IMR-90 (cell line): ENCODE data around the gene PSD2. TPM values are rescaled to one million over a fixed set of nuclear protein-coding genes. Genes with fewer than 3 reads are reported as not detected.

ENCODE experiments used
- ATAC-seq: fragments of 200-7000 bp; cut with Tn5 transposase; 2 replicates; pipeline ENCODE4 v1.9.1; 2020; ENCODE audit warnings: low read depth, mild to moderate bottlenecking, moderate library complexity
- BruUV-seq: library from RNA; stranded (reverse); fragments of 400-500 nt; replicated peaks from 2 replicates; lab custom pipeline; 2021; lab: Mats Ljungman, UMichigan
- CTCF ChIA-PET: fragments of 300-600 bp; formaldehyde crosslinking; extraction: SDS; loops from one replicate; lab custom pipeline; 2021; ENCODE audit warnings: antibody characterized with exemption; lab: Yijun Ruan, JAX
- POLR2A ChIA-PET: fragments of 300-600 bp; sonication (Branson Sonifier 250); formaldehyde crosslinking; loops from one replicate; lab custom pipeline; 2022; ENCODE audit warnings: antibody characterized with exemption; ENCODE audit not compliant: unreplicated experiment; lab: Charles Lee
- DNase-seq: peaks from one replicate; pipeline ENCODE4 v3.0.0; 2013
- H2AFZ ChIP-seq: replicated peaks from 2 replicates; pipeline ENCODE3; 2013; ENCODE audit warnings: low read length, mild to moderate bottlenecking; ENCODE audit not compliant: poor library complexity
- H2AK5ac ChIP-seq: 2 replicates; pipeline ENCODE4 v1.6.1; 2013; ENCODE audit warnings: low read depth, low read length, inconsistent platforms
- H2AK9ac ChIP-seq: replicated peaks from 2 replicates; pipeline ENCODE3; 2013; ENCODE audit warnings: mild to moderate bottlenecking, low read depth, low read length, moderate library complexity; ENCODE audit not compliant: poor library complexity
- H2BK120ac ChIP-seq: 2 replicates; pipeline ENCODE4 v1.6.1; 2013; ENCODE audit warnings: low read depth, low read length, inconsistent platforms
- H2BK15ac ChIP-seq: 3 replicates; pipeline ENCODE4 v1.6.1; 2013; ENCODE audit warnings: low read depth, low read length, inconsistent platforms
- H2BK20ac ChIP-seq: 2 replicates; pipeline ENCODE4 v1.6.1; 2013; ENCODE audit warnings: low read depth, mild to moderate bottlenecking, inconsistent platforms, low read length, moderate library complexity
- H2BK5ac ChIP-seq: 2 replicates; pipeline ENCODE4 v1.6.1; 2013; ENCODE audit warnings: mild to moderate bottlenecking, low read depth, low read length, inconsistent platforms; ENCODE audit not compliant: poor library complexity, severe bottlenecking
- H3K14ac ChIP-seq: replicated peaks from 2 replicates; pipeline ENCODE4 v1.6.1; 2013; ENCODE audit warnings: low read depth, low read length, inconsistent platforms
- H3K18ac ChIP-seq: 2 replicates; pipeline ENCODE4 v1.6.1; 2013; ENCODE audit warnings: low read depth, low read length, control low read depth
- H3K23ac ChIP-seq: 2 replicates; pipeline ENCODE4 v1.6.1; 2013; ENCODE audit warnings: low read depth, low read length, inconsistent platforms
- H3K27ac ChIP-seq: 2 replicates; pipeline ENCODE4 v1.5.1; 2013; ENCODE audit warnings: mild to moderate bottlenecking, control low read depth, low read length; ENCODE audit not compliant: insufficient read depth
- H3K27me3 ChIP-seq: 2 replicates; pipeline ENCODE4 v1.6.1; 2013; ENCODE audit warnings: low read length; ENCODE audit not compliant: control insufficient read depth, insufficient read depth
- H3K36me3 ChIP-seq: 2 replicates; pipeline ENCODE4 v1.6.1; 2013; ENCODE audit warnings: low read length, mixed read lengths; ENCODE audit not compliant: control insufficient read depth, insufficient read depth
- H3K4ac ChIP-seq: 2 replicates; pipeline ENCODE4 v1.6.1; 2013; ENCODE audit warnings: low read depth, low read length, inconsistent platforms
- H3K4me1 ChIP-seq: 2 replicates; pipeline ENCODE4 v1.6.1; 2013; ENCODE audit warnings: low read length, mixed read lengths; ENCODE audit not compliant: control insufficient read depth, insufficient read depth
- H3K4me2 ChIP-seq: 2 replicates; pipeline ENCODE4 v1.6.1; 2013; ENCODE audit warnings: low read depth, mild to moderate bottlenecking, control low read depth, low read length, moderate library complexity
- H3K4me3 ChIP-seq: 2 replicates; pipeline ENCODE4 v1.5.1; 2013; ENCODE audit warnings: low read depth, mild to moderate bottlenecking, control low read depth, low read length, moderate library complexity; ENCODE audit not compliant: insufficient read depth
- H3K56ac ChIP-seq: 2 replicates; pipeline ENCODE4 v1.6.1; 2013; ENCODE audit warnings: low read length, inconsistent platforms; ENCODE audit not compliant: insufficient read depth; ENCODE audit errors: extremely low read depth
- H3K79me1 ChIP-seq, 2 experiments: 2 replicates each; pipeline ENCODE4 v1.6.1; 2013; ENCODE audit warnings: low read length in 2 of 2, inconsistent platforms in 1 of 2, low read depth in 1 of 2
- H3K9ac ChIP-seq: 2 replicates; pipeline ENCODE4 v1.6.1; 2013; ENCODE audit warnings: low read depth, low read length, control low read depth
- H3K9me1 ChIP-seq: 2 replicates; pipeline ENCODE4 v1.6.1; 2013; ENCODE audit warnings: low read length, inconsistent platforms; ENCODE audit not compliant: insufficient read depth
- H3K9me3 ChIP-seq: 2 replicates; pipeline ENCODE4 v1.6.1; 2013; ENCODE audit warnings: low read length; ENCODE audit not compliant: control insufficient read depth, insufficient read depth
- H4K20me1 ChIP-seq: 2 replicates; pipeline ENCODE4 v1.6.1; 2013; ENCODE audit warnings: low read length, inconsistent platforms; ENCODE audit not compliant: insufficient read depth
- H4K5ac ChIP-seq: 2 replicates; pipeline ENCODE4 v1.6.1; 2013; ENCODE audit warnings: mild to moderate bottlenecking, low read depth, low read length, control low read depth
- H4K8ac ChIP-seq, 2 experiments: 2 replicates each; pipeline ENCODE4 v1.6.1; 2013; ENCODE audit warnings: low read depth in 2 of 2, low read length in 2 of 2, control low read depth in 1 of 2, inconsistent platforms in 1 of 2
- H4K91ac ChIP-seq: 2 replicates; pipeline ENCODE4 v1.6.1; 2013; ENCODE audit warnings: low read depth, low read length, inconsistent platforms; ENCODE audit not compliant: insufficient read depth
- NFE2L2 ChIP-seq: fragments of 150-350 bp; IDR thresholded peaks from 2 replicates; pipeline ENCODE4 v1.6.1; 2016; ENCODE audit warnings: low read depth, mild to moderate bottlenecking, low read length
- POLR2A ChIP-seq: IDR thresholded peaks from 2 replicates; pipeline ENCODE4 v1.6.1; 2012; ENCODE audit warnings: mild to moderate bottlenecking, low read depth, low read length
- RCOR1 ChIP-seq: IDR thresholded peaks from 2 replicates; pipeline ENCODE4 v1.6.1; 2012; ENCODE audit warnings: mild to moderate bottlenecking, low read length, improper control_type of control experiment; ENCODE audit not compliant: insufficient replicate concordance
- WGBS, 2 experiments: methylation state at CpG; one replicate each; pipeline versions ENCODE4 v1.1.5 to v1.1.7; 2013; ENCODE audit warnings: missing lambda C conversion rate in 2 of 2; ENCODE audit not compliant: insufficient read length in 1 of 2; ENCODE audit errors: extremely low coverage in 2 of 2; 5-methylcytosine and 5-hydroxymethylcytosine counted together
- dilution Hi-C: fragments of 300-500 bp; cut with HindIII; formaldehyde crosslinking; loops from one replicate; pipeline ENCODE4 v1.14.3; 2018; ENCODE audit warnings: low sequenced_read_pairs; ENCODE audit not compliant: unreplicated experiment
- in situ Hi-C: fragments of 300-500 bp; cut with MboI; formaldehyde crosslinking; loops from 3 replicates; pipeline ENCODE4 v1.14.3; 2019; ENCODE audit warnings: low sequenced_read_pairs, inconsistent platforms, mixed read lengths
- intact Hi-C: fragments of 100-400 bp; cut with micrococcal nuclease; formaldehyde crosslinking; loops from 2 replicates; pipeline ENCODE4 v1.10.0; 2022
- polyA plus RNA-seq, 3 experiments: library from polyadenylated mRNA; depleted of rRNA; stranded (reverse); fragments of >200 nt; gene quantifications; 2 replicates each; pipeline ENCODE4 v1.2.3, GENCODE V29; 2012; ENCODE audit warnings: low replicate concordance in 1 of 3
- total RNA-seq: library from RNA; depleted of rRNA; stranded (reverse); fragments of >200 nt; gene quantifications from 2 replicates; pipeline ENCODE4 v1.2.3, GENCODE V29; 2012

Gene PSD2
- total and polyA plus RNA-seq, 2 of the 4 experiments (the other 2 are of a cell fraction) = 0.05 TPM; not detected in 1

DNA sequence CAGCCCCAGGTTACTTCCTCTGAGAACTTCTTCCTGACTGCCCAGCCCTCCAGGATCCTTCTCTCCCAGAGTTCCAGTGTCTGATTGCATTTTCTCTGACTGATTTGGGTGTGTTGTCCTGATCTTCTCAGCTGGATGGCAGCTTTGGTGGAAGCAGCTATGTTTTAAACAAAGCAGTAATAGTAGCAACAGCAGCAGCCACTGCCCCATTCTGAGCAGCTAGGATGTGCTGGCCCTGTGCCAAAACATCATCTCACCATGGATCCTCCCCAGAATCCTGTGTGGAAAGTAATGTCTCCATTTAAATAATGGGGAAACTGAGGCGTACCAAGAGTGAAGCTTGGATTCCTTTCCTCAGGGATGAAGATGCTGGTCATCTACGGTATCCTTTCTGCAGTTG is 46.4 kb upstream of the PSD2 start:
- no peak overlapping the region for H3K4me2 ChIP-seq
- dilution Hi-C loops = no loop called here
- H3K36me3 ChIP-seq = no peaks in the 10 kb centered on the region
- no peak overlapping the region for H3K14ac ChIP-seq
- H3K9ac ChIP-seq = no peak overlapping the region
- ATAC-seq (no peak), DNase-seq (no peak)
- no peak overlapping the region for H3K27ac ChIP-seq
- H3K4me1 ChIP-seq = peaks cover 35% of the 10 kb centered on the region
- 0 out of 2 replicates have a peak, but pooled peaks cover 3% of the 10 kb centered on the region for H4K20me1 ChIP-seq
- peak overlapping the region; percentile 13 for H2AFZ ChIP-seq
- no peak overlapping the region for H4K5ac ChIP-seq
- no peak overlapping the region for H3K4me3 ChIP-seq
- H3K56ac ChIP-seq = no peak overlapping the region
- WGBS, 2 experiments = no CpG with 5 or more reads among the region's 2 CpGs
- H3K9me3 ChIP-seq = no peaks in the 10 kb centered on the region
- H2BK15ac ChIP-seq = no peak overlapping the region
- H4K8ac ChIP-seq = no peak overlapping the region
- H3K4ac ChIP-seq = no peak overlapping the region
- H2BK20ac ChIP-seq = no peak overlapping the region
- H3K23ac ChIP-seq = no peak overlapping the region
- BruUV-seq = no TSS peak
- no peak overlapping the region for H2AK5ac ChIP-seq
- peaks cover 16% of the 10 kb centered on the region for H3K9me1 ChIP-seq
- in situ Hi-C loops = no loop called here
- peaks cover 7% of the 10 kb centered on the region; the same call in 1 of the 2 replicates for H3K27me3 ChIP-seq
- intact Hi-C loops = no loop called here
- no peaks in the 10 kb centered on the region for H3K79me1 ChIP-seq
- no peak for TF ChIP-seq RCOR1
- no peak for TF ChIP-seq POLR2A
- no peak for TF ChIP-seq NFE2L2
- no peak overlapping the region for H2BK5ac ChIP-seq
- no peak overlapping the region for H2AK9ac ChIP-seq
- CTCF ChIA-PET = interaction anchor here (2.5 kb wide), 1 partner anchor 16 kb away, joined by 9 read pairs; no protein-coding TSS in a partner anchor
- H2BK120ac ChIP-seq = no peak overlapping the region
- POLR2A ChIA-PET = no interaction called here
- H3K18ac ChIP-seq = no peak overlapping the region
- H4K91ac ChIP-seq = no peak overlapping the region
